ENCODE measurements around the gene CLCF1. TPM values are rescaled to one million over a fixed set of nuclear protein-coding genes. Genes with fewer than 3 reads are reported as not detected.

Gene CLCF1
- total and polyA plus RNA-seq, 2 of the 13 experiments (the other 11 are each of a cell fraction or from before 2014, with no cell fraction given) = 0.49 to 0.78 TPM

- TF ChIP-seq ATF5 (CRISPR knock-in tag; IDR thresholded peaks at IDR 0.05; ENCODE audit: low read depth) (no peak), POGK (CRISPR knock-in tag; conservative IDR thresholded peaks at IDR 0.05) (peak; percentile 18; the same call in 1 of the 2 replicates), ZNF138 (CRISPR knock-in tag; IDR thresholded peaks at IDR 0.05; ENCODE audit: low read depth) (no peak), GATAD2A (CRISPR knock-in tag; IDR thresholded peaks at IDR 0.05) (no peak; the same call in 1 of the 2 replicates), KDM3A (CRISPR knock-in tag; IDR thresholded peaks at IDR 0.05; ENCODE audit: low read depth) (no peak), CBX5 (CRISPR knock-in tag; IDR thresholded peaks at IDR 0.05; ENCODE audit: borderline replicate concordance) (no peak), ZNF3 (CRISPR knock-in tag; IDR thresholded peaks at IDR 0.05) (no peak), ZBTB1 (CRISPR knock-in tag; IDR thresholded peaks at IDR 0.05; ENCODE audit: borderline replicate concordance) (no peak), BCLAF1 (IDR thresholded peaks at IDR 0.05) (no peak)
- TF ChIP-seq, protein P1, sequence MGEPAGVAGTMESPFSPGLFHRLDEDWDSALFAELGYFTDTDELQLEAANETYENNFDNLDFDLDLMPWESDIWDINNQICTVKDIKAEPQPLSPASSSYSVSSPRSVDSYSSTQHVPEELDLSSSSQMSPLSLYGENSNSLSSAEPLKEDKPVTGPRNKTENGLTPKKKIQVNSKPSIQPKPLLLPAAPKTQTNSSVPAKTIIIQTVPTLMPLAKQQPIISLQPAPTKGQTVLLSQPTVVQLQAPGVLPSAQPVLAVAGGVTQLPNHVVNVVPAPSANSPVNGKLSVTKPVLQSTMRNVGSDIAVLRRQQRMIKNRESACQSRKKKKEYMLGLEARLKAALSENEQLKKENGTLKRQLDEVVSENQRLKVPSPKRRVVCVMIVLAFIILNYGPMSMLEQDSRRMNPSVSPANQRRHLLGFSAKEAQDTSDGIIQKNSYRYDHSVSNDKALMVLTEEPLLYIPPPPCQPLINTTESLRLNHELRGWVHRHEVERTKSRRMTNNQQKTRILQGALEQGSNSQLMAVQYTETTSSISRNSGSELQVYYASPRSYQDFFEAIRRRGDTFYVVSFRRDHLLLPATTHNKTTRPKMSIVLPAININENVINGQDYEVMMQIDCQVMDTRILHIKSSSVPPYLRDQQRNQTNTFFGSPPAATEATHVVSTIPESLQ (CRISPR knock-in tag; conservative IDR thresholded peaks at IDR 0.05) = no peak
- TF ChIP-seq, protein P2, sequence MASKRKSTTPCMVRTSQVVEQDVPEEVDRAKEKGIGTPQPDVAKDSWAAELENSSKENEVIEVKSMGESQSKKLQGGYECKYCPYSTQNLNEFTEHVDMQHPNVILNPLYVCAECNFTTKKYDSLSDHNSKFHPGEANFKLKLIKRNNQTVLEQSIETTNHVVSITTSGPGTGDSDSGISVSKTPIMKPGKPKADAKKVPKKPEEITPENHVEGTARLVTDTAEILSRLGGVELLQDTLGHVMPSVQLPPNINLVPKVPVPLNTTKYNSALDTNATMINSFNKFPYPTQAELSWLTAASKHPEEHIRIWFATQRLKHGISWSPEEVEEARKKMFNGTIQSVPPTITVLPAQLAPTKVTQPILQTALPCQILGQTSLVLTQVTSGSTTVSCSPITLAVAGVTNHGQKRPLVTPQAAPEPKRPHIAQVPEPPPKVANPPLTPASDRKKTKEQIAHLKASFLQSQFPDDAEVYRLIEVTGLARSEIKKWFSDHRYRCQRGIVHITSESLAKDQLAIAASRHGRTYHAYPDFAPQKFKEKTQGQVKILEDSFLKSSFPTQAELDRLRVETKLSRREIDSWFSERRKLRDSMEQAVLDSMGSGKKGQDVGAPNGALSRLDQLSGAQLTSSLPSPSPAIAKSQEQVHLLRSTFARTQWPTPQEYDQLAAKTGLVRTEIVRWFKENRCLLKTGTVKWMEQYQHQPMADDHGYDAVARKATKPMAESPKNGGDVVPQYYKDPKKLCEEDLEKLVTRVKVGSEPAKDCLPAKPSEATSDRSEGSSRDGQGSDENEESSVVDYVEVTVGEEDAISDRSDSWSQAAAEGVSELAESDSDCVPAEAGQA (IDR thresholded peaks at IDR 0.05; ENCODE audit: low read depth) = no peak
- TF ChIP-seq, protein P2 (CRISPR knock-in tag; IDR thresholded peaks at IDR 0.05; ENCODE audit: borderline replicate concordance) = no peak
These were observed 28.2 kb upstream of the CLCF1 start, which contains the start of gene PPP1CA (continued) for GRCh38 chr11:67401495-67402191.

All from HepG2 (cell line).